D341Med (cell line): Measurements from ENCODE around the gene TNNT3.

Source experiments
- DNase-seq: peaks from one replicate; pipeline ENCODE4 v3.0.0; 2012; ENCODE audit warnings: low spot score

TNNT3 gene

DNA sequence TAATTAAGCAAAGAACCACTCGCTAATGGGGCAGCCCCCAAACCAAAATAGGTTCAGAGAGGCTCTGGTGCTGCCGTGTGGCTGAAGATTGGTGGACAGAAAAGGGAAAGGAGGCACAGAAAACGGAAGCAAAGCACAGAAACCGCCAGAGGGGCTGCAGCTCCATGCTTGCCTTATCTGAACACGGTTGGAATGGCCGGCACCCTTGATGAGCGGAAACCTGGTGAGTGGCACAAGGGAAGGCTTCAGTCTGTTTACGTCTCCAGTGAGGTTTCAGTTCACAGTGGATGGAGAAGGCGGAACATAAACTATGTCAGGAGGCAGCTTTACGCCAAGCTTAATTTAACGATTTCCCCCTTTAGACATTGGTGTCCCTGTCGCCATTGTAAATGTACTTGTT, 22.6 kb upstream of the TNNT3 start:
- DNase-seq, result no peak

- no peak for DNase-seq
Observed at GRCh38 chr11:1899090-1899489, 20.4 kb upstream of the TNNT3 start.

DNA sequence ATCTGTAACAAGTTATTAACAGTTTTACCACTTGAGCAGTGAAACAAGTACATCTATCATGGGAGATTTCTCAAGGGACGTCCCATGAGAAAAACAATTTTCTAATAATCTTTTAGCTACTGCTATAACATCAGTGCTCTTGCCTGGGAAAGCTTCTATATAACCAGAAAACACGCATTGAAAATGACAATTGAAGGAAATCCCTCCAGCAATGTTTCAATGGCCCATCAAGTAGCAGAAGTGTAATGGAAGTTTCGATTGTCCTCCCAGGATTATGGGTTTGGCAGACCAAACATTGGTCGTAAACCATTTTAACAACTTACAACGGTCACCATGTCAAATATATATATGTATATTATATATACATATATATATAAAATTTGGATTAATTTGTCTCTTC, 19.8 kb upstream of the TNNT3 start:
- DNase-seq, result no peak

GRCh38 chr11:1906181-1906580, 13.3 kb upstream of the TNNT3 start:
- DNase-seq, result no peak

- DNase-seq, result no peak
Observed at GRCh38 chr11:1906611-1907423, 12.7 kb upstream of the TNNT3 start.

DNA sequence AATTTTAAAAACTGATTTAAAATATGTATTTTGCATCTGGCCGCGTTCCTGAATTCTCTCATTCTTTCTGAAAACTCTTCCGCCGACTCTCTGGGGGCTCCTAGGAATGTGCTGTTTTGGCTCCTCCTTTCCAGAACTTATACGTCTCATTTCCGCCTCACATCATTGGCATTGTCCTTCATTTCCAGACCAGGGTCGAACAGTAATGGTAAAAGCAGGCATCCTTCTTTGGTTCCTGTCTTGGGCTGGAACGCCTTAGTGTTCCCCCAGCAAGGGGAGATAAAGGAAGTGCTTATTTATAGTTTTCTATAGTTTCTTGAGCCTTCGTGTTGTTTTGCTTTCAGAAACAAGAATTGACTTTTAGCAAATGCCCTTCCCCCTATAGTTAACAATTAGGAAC, 10.9 kb upstream of the TNNT3 start:
- no peak for DNase-seq

GRCh38 chr11:1909524-1909923, 10.0 kb upstream of the TNNT3 start:
- DNase-seq, result no peak

DNA sequence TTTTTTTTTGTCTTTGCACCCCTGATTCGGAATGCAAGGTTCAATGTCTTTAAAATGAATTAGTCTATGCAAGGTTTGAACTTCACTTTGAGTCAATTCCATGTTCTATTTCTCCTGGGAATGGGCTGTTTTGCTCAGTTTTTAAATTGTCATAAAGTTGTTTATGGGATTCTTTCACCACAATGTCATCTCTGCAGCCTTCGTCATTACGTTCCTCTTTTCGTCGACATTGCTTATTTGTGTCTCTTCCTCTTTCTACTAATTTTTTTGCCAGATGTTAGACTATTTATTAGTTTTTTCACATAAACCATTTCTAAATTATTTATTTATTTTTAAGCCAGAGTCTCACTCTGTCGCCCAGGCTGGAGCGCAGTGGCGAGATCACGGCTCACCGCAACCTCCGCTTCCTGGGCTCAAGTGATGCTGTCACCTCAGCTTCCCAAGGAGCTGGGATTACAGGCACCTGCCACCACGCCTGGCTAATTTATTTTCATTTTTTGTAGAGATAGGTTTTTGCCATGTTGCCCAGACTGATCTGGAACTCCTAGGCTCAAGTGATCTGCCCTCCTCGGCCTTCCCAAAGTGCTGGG, 7.1 kb upstream of the TNNT3 start:
- DNase-seq, result no peak

DNA sequence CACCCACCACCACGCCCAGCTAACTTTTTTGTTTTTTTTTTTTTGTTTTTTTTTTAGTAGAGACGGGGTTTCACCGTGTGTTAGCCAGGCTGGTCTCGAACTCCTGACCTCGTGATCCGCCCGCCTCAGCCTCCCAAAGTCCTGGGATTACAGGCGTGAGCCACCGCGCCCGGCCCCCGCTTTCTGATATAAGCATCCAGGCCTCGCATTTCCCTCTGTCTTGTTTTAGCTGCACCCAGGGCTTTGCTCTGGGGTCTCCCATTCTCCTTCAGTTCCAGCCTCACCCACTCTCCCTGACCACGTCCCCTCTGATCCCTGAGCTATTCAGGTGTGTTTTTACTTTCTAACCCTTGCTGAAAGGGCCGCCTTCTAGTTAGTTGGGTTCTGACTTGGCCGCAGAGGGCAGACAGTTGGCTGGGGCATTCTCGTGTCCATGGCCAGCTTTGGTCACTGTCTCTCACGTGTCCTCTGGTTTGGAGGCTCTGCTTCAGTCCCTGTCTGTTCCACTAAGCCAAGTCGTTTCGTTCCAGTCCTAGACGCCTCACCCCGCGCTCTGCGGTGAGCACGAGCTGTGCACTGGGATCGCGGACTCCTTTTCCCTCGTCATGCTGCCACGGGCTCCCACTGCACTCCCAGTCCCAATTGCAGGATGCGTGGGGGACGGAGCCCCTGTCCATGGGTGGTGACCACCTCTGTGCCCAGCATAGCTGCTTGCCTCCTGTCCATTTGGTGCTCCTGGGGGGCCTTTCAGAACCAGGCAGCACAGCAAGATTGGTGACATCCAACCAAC, 6.0 kb upstream of the TNNT3 start:
- DNase-seq, result no peak

GRCh38 chr11:1915795-1916131, 3.7 kb upstream of the TNNT3 start:
- no peak for DNase-seq

DNA sequence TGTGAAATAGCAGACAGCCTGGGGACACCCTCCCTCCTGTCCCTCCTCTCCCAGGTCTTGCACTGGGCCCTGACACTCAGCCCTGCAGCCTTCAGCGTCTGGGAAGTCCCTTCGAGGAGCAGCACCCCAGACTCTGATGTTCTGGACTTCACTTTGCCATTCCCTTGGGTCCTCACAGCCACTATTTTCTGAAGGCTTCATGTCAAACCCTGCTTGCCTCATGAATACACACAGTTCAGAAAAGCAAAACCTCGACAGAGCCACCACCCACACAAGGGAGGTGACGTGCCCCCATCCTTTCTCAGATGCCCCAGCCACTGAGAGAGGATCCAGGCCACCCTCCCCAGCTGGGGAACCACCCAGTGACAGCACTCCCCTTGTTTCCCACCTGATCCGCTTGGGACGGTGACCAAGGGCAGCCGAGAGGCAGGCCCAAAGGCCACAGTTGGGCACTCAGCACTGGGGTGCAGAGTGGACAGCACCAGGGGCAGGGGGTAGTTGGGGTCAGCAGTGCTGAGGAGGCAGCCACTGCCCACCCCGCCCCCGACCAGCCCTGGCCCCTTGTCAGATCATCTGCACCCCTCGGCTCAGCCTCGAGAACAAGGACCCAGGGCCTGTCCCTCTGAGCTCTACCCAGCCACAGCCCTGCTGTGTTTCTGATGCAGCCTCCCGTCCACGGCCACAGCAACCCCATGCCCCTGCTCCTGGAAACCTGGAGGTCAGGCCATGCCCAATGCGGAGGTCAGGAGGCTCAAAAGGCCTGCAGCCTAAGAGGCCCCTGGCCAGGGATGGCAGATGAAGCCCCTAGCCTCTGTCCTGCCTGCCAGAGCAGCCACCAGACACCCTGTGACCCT, 3.1 kb upstream of the TNNT3 start:
- DNase-seq, result no peak

GRCh38 chr11:1916986-1917522, 2.4 kb upstream of the TNNT3 start:
- DNase-seq, result no peak

DNA sequence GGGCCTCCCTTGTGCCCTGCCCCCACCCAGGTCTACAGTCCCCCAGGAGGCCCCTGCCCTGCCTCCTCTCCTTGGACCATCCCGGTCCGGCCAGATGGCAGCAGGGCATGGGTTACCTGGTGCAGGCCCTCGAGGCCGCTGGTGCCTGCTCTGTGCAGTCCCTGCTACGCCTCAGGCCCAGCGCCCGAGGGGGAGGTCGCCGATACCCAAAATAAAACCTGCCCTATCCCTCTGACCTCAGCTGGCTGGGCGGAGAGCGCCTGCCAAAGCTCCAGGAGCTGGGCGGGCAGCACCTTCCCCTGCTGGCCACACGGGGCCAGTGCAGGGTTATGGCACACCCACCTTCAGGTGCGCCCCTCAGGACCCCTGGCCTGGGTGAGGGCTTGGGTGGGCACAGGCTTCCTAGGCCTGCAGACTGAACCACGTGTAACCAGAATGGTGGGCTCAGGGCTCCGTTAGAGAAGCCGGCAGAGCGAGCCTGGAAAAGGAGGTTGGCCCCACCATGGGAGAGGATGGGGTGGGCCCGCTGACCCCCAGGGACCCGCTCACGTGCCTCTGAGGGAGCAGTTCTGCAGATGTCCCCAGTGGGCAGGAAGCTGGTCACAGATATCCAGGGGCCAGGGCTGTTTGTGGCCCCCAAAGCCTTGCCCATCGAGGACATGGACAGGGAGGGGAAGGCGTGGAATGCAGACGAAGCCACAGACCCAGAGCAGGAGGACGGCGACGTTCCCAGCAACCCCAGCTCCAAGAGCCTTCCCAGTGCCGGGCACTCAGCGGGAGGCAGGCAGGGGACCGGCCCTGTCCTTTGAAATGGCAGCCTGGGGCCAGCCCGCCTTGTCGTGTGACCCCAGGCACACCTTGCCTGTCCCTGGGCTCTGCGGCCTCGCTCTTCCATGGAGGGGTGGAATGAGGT, 1.7 kb upstream of the TNNT3 start:
- DNase-seq, result peak; percentile 52

DNA sequence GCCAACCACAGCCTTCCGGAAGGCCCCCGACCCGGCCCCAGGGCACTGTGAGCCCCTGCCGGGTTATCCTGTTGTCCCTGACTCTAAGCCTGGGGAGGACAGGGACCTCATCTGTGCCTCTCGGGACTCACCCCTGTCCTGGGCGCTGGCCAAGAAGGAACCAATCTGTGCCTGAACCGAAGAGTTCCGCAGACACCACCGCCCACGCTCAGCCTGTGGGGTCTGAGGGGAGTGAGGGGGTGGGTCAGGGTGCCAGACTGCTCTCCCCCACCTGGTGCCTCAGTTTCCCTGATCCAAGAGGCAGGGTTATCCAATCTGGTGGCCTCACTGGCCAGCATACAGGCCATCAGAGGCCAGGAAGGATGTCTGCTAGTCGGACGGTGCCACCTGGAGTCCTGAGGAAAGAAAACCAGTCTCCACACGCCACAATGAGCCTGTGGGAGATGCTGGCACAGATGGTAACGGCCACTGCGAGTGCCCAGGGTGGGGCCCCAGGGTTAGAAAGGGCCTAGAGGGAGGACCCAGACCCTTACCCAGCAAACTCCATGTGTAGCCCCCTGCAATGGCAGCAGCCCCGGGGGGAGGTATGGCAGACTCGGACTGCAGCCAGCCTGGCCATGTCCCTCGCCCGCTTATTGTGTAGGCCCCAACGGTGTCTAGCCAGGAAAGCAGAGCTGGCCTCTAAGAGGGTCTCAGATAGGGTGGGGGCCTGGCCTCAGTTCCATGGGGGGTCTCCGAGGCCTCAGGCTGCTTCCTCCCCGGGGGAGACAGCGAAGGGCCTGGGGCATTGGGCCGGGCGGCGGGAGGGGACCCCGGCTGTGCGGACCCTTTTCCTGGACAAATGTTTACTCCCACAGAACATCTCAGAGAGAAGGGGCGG, 827 bp upstream of the TNNT3 start:
- peak; percentile 36 for DNase-seq

GRCh38 chr11:1920128-1920908, 815 bp downstream of the TNNT3 start:
- no peak for DNase-seq

GRCh38 chr11:1920909-1921573, 1.5 kb downstream of the TNNT3 start:
- peak; percentile 33 for DNase-seq

DNA sequence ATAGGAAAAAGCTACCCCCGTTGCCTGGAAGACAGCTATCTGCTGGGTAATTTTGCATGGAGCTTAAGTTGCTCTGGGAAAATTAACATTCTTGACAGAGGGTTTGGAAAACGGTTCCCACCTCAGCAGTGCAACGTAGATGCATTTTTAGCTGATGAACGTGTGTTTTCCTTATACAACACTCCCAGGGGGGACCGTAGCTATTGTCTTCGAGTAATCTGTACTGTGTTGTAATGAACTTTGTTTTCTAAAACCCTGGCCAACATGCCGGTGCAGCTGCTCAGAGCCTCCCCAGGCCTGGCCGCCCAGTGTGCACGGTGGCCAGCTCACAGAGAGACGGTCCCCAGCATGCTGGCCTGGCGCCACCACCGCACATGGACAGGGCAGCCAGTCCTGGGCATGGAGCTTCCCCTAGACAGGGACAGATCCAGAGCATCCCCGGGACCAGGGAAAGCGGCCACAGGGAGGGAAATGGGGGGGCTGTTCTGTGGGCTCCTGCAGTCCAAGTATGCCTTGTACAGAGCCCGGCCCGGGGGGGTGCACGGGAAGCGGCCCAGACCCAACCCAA, 2.2 kb downstream of the TNNT3 start:
- DNase-seq, result peak; percentile 27

GRCh38 chr11:1922481-1923081, 3.1 kb downstream of the TNNT3 start:
- no peak for DNase-seq
